OCI-LY3 (cell line): ENCODE results near the gene SLC28A1.

Source experiments
- EZH2phosphoT487 ChIP-seq: fragments of 200-600 bp; shearing (Covaris generic); IDR thresholded peaks from 2 replicates; pipeline ENCODE4 v1.6.1; 2018; ENCODE audit warnings: antibody characterized with exemption, mixed run types, low read depth
- TF ChIP-seq, protein P1 (sequence below): fragments of 200-600, 300-600 bp; sonication (generic); IDR thresholded peaks from 2 replicates; pipeline ENCODE4 v1.5.1; 2014; ENCODE audit warnings: antibody characterized with exemption, low read length, low read depth

DNA sequence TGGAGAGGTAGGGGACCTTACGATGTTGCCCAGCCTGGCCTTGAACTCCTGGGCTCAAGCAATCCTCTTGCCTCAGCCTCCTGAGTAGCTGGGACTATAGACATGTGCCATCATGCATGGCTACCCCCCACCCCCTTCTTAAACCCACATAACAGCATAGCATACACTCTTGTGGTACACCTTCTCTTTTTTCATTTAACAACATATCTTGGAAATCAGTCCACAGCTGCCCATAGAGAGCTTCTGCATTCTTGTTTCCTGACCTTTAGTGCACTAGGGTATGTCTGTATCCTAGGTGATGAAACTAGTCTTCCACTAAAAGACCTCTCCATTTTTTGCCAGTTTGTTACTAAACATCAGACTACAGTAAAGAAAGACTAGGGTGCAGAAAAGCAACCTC lies 33.0 kb downstream of the SLC28A1 start:
- no peak for TF ChIP-seq EZH2phosphoT487
- TF ChIP-seq, protein P1, sequence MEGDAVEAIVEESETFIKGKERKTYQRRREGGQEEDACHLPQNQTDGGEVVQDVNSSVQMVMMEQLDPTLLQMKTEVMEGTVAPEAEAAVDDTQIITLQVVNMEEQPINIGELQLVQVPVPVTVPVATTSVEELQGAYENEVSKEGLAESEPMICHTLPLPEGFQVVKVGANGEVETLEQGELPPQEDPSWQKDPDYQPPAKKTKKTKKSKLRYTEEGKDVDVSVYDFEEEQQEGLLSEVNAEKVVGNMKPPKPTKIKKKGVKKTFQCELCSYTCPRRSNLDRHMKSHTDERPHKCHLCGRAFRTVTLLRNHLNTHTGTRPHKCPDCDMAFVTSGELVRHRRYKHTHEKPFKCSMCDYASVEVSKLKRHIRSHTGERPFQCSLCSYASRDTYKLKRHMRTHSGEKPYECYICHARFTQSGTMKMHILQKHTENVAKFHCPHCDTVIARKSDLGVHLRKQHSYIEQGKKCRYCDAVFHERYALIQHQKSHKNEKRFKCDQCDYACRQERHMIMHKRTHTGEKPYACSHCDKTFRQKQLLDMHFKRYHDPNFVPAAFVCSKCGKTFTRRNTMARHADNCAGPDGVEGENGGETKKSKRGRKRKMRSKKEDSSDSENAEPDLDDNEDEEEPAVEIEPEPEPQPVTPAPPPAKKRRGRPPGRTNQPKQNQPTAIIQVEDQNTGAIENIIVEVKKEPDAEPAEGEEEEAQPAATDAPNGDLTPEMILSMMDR: no peak
